Natural killer cell (primary cell): ENCODE results near the gene FXYD6. TPM values are rescaled to one million over a fixed set of nuclear protein-coding genes. Genes with fewer than 3 reads are reported as not detected.

Source experiments
- ATAC-seq, 3 donors: fragments of 150-1000 bp in 2 of 3; fragments of 200-7000 bp in 1 of 3; cut with Tn5 transposase; 1 replicate in 1 of 3; 2 replicates in 2 of 3; pipeline ENCODE4 v1.10.0; 2021; ENCODE audit warnings: mild to moderate bottlenecking in 2 of 3, moderate library complexity in 2 of 3
- DNase-seq, 2 donors: peaks; one replicate each; pipeline versions ENCODE4 v3.0.0 to v3.0.0-alpha.2; 2013 to 2021; ENCODE audit warnings: mixed read lengths in 1 of 2
- H3K27ac ChIP-seq: one replicate; pipeline ENCODE4 v1.5.1; 2013; ENCODE audit warnings: mild to moderate bottlenecking, low read length
- H3K27me3 ChIP-seq: one replicate; pipeline ENCODE4 v1.6.1; 2013; ENCODE audit warnings: low read length; ENCODE audit not compliant: control insufficient read depth, insufficient read depth
- H3K36me3 ChIP-seq: one replicate; pipeline ENCODE4 v1.6.1; 2013; ENCODE audit warnings: low read length; ENCODE audit not compliant: control insufficient read depth, insufficient read depth
- H3K4me1 ChIP-seq: one replicate; pipeline ENCODE4 v1.6.1; 2013; ENCODE audit warnings: low read length; ENCODE audit not compliant: control insufficient read depth, insufficient read depth
- H3K4me3 ChIP-seq: one replicate; pipeline ENCODE4 v1.5.1; 2013; ENCODE audit warnings: low read length
- H3K9me3 ChIP-seq: one replicate; pipeline ENCODE4 v1.6.1; 2013; ENCODE audit warnings: low read length; ENCODE audit not compliant: control insufficient read depth, insufficient read depth
- H3K27ac Mint-ChIP-seq, 2 donors: one replicate each; pipeline ENCODE4 v1.8.0; 2022; ENCODE audit warnings: mild to moderate bottlenecking in 2 of 2, mixed read lengths in 2 of 2, moderate library complexity in 1 of 2
- H3K27me3 Mint-ChIP-seq, 2 donors: one replicate each; pipeline ENCODE4 v1.8.0; 2022; ENCODE audit warnings: low read depth in 2 of 2, mixed read lengths in 2 of 2
- H3K36me3 Mint-ChIP-seq: one replicate; pipeline ENCODE4 v1.8.0; 2022; ENCODE audit warnings: mixed read lengths
- H3K4me1 Mint-ChIP-seq, 2 donors: one replicate each; pipeline ENCODE4 v1.8.0; 2022; ENCODE audit warnings: mixed read lengths in 2 of 2
- H3K4me3 Mint-ChIP-seq: one replicate; pipeline ENCODE4 v1.8.0; 2022; ENCODE audit warnings: mild to moderate bottlenecking, moderate library complexity, mixed read lengths
- H3K9me3 Mint-ChIP-seq, 2 donors: one replicate each; pipeline ENCODE4 v1.8.0; 2022; ENCODE audit warnings: mixed read lengths in 2 of 2
- WGBS: methylation state at CpG from one replicate; pipeline ENCODE4 v1.1.7; 2013; ENCODE audit warnings: missing lambda C conversion rate; ENCODE audit not compliant: insufficient coverage; 5-methylcytosine and 5-hydroxymethylcytosine counted together
- intact Hi-C: fragments of 100-400 bp; cut with micrococcal nuclease; formaldehyde crosslinking; loops from one replicate; pipeline ENCODE4 v1.14.2; 2022
- total RNA-seq, 4 donors: library from RNA; stranded (reverse); fragments of 120-200 nt in 1 of 4; gene quantifications; one replicate each; pipeline versions ENCODE4 v1.2.3 to v1.2.4, GENCODE V29; 2013 to 2022
- TF ChIP-seq, protein P1 (sequence below): fragments of 200-600 bp; IDR thresholded peaks from one replicate; pipeline ENCODE4 v1.8.0; 2022; ENCODE audit warnings: antibody characterized with exemption

Gene FXYD6
- total RNA-seq, 3 donors from 2014 or later (not counting 1 experiment from before 2014, with no cell fraction given): 0.20 to 0.90 TPM; not detected in 1

GRCh38 chr11:117792992-117793391, 83.5 kb downstream of the FXYD6 start:
- Mint-ChIP-seq H3K9me3 (no peaks in the 10 kb centered on the region), H3K4me1 (peaks cover 0 to 5% of the 10 kb centered on the region in 2 donors), H3K27me3 (peaks cover 41 to 64% of the 10 kb centered on the region in 2 donors), H3K4me3 (no peak overlapping the region), H3K36me3 (no peaks in the 10 kb centered on the region), H3K27ac (no peak overlapping the region)
- DNase-seq: no peak
- no peak overlapping the region for H3K27ac ChIP-seq
- peaks cover 19% of the 10 kb centered on the region for H3K4me1 ChIP-seq
- H3K36me3 ChIP-seq: no peaks in the 10 kb centered on the region
- H3K4me3 ChIP-seq: no peak overlapping the region
- 90% methylated on average over 6 of the region's 6 CpGs for WGBS
- H3K9me3 ChIP-seq: no peaks in the 10 kb centered on the region
- peaks cover 27% of the 10 kb centered on the region for H3K27me3 ChIP-seq
- no peak for ATAC-seq
- intact Hi-C loops: no loop called here
- TF ChIP-seq, protein P1, sequence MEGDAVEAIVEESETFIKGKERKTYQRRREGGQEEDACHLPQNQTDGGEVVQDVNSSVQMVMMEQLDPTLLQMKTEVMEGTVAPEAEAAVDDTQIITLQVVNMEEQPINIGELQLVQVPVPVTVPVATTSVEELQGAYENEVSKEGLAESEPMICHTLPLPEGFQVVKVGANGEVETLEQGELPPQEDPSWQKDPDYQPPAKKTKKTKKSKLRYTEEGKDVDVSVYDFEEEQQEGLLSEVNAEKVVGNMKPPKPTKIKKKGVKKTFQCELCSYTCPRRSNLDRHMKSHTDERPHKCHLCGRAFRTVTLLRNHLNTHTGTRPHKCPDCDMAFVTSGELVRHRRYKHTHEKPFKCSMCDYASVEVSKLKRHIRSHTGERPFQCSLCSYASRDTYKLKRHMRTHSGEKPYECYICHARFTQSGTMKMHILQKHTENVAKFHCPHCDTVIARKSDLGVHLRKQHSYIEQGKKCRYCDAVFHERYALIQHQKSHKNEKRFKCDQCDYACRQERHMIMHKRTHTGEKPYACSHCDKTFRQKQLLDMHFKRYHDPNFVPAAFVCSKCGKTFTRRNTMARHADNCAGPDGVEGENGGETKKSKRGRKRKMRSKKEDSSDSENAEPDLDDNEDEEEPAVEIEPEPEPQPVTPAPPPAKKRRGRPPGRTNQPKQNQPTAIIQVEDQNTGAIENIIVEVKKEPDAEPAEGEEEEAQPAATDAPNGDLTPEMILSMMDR: no peak

- Histone ChIP-seq H3K36me3 (no peaks in the 10 kb centered on the region), H3K4me3 (no peak overlapping the region), H3K27me3 (peaks cover 27% of the 10 kb centered on the region), H3K9me3 (no peaks in the 10 kb centered on the region), H3K4me1 (peaks cover 19% of the 10 kb centered on the region), H3K27ac (no peak overlapping the region)
- H3K4me1 Mint-ChIP-seq: no peaks in the 10 kb centered on the region
- ATAC-seq: no peak
- DNase-seq: no peak
- TF ChIP-seq, protein P1: no peak
- no peak overlapping the region for H3K4me3 Mint-ChIP-seq
- H3K9me3 Mint-ChIP-seq: no peaks in the 10 kb centered on the region
- WGBS: 71% methylated on average over 3 of the region's 5 CpGs
- H3K27ac Mint-ChIP-seq: no peak overlapping the region
- peaks cover 41 to 64% of the 10 kb centered on the region in 2 donors for H3K27me3 Mint-ChIP-seq
- H3K36me3 Mint-ChIP-seq: no peaks in the 10 kb centered on the region
- intact Hi-C loops: no loop called here
Measured at GRCh38 chr11:117792241-117792640, 84.2 kb downstream of the FXYD6 start.

- 35% methylated on average over 3 of the region's 3 CpGs for WGBS
- DNase-seq (no peak), ATAC-seq (no peak)
- intact Hi-C loops: no loop called here
- peaks cover 4% of the 10 kb centered on the region for H3K4me1 ChIP-seq
- Mint-ChIP-seq H3K4me3 (no peak overlapping the region), H3K4me1 (no peaks in the 10 kb centered on the region), H3K36me3 (no peaks in the 10 kb centered on the region), H3K27me3 (peaks cover 40 to 74% of the 10 kb centered on the region in 2 donors), H3K27ac (no peak overlapping the region), H3K9me3 (no peaks in the 10 kb centered on the region)
- no peaks in the 10 kb centered on the region for H3K9me3 ChIP-seq
- H3K4me3 ChIP-seq: no peak overlapping the region
- H3K36me3 ChIP-seq: no peaks in the 10 kb centered on the region
- H3K27me3 ChIP-seq: peaks cover 14% of the 10 kb centered on the region
- H3K27ac ChIP-seq: no peak overlapping the region
- TF ChIP-seq, protein P1: no peak
Measured at GRCh38 chr11:117790279-117790678, 86.2 kb downstream of the FXYD6 start.

GRCh38 chr11:117789241-117789640, 87.2 kb downstream of the FXYD6 start:
- Histone ChIP-seq H3K36me3 (no peaks in the 10 kb centered on the region), H3K27me3 (peaks cover 5% of the 10 kb centered on the region), H3K27ac (no peak overlapping the region), H3K9me3 (no peaks in the 10 kb centered on the region), H3K4me1 (no peaks in the 10 kb centered on the region), H3K4me3 (no peak overlapping the region)
- Mint-ChIP-seq H3K27me3 (peaks cover 36 to 74% of the 10 kb centered on the region in 2 donors), H3K4me1 (no peaks in the 10 kb centered on the region), H3K4me3 (no peak overlapping the region), H3K9me3 (no peaks in the 10 kb centered on the region), H3K27ac (no peak overlapping the region), H3K36me3 (no peaks in the 10 kb centered on the region)
- DNase-seq: no peak
- TF ChIP-seq, protein P1: no peak
- WGBS: 79% methylated on average over 4 of the region's 4 CpGs
- intact Hi-C loops: no loop called here
- no peak for ATAC-seq
